KG1 (cell line): Measurements from ENCODE around the gene MS4A10.
"Not testable (repeated sequence)": the region's sequence is repeated elsewhere in the genome, so short reads cannot be mapped to it uniquely, and the experiment has no call there.

Source experiments
- DNase-seq: peaks from one replicate; lab custom pipeline; 2025; lab: John Stamatoyannopoulos, UW

Gene MS4A10

GRCh38 chr11:60785136-60785535, at the start of gene MS4A10:
TSS of gene MS4A10 (plus strand) at chr11:60785333. CDS start at chr11:60790336, 5,003 bp downstream.
- DNase-seq: no peak

GRCh38 chr11:60739114-60739513, 46.0 kb upstream of the MS4A10 start:
- no peak for DNase-seq

GRCh38 chr11:60740573-60740972, 44.6 kb upstream of the MS4A10 start:
- no peak for DNase-seq

- no peak for DNase-seq
Measured at GRCh38 chr11:60741421-60741820, 43.7 kb upstream of the MS4A10 start.

- no peak for DNase-seq
Measured at GRCh38 chr11:60743058-60743457, 42.1 kb upstream of the MS4A10 start.

DNA sequence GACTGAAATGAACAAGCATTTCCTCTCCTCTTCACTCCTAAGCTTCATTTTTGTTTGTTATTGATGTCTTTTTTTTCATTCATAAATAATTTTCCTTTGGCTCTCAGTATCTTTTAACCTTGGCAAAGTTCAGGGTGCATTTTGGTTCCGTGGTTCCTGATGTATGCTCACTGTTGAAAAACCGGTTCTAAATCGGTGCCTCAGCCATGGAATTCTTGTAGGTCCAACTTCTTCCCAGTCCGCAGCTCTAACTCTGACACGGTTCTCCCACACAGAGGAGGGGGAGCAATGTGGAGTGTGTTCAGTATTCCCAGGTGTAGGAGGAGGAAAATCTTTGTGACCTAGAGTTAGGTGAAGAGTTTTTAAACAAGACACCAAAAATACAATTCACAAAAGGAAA, 41.0 kb upstream of the MS4A10 start:
- DNase-seq: no peak

- DNase-seq: no peak
Measured at GRCh38 chr11:60747359-60747873, 37.7 kb upstream of the MS4A10 start.

DNA sequence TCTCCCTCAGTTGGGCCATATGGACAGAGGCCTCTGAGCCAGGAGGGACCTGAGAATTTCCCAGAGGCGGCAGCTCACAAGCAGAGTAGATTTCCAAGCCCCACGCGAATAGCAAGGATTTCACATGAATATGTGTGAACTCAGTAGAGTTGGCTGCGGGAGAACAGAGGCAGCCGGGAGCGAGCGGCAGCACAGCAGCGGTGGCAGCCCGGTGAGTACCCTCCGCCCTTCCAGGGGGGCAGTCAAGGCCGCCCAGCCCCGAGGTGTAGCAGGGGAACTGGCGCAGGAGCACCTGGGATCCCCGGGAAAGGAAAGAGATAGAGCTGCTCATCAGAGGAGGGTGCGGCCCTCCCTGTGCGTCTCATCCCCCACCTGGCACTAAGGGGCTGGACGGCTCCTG, 36.9 kb upstream of the MS4A10 start:
- DNase-seq: no peak

GRCh38 chr11:60748821-60749220, 36.3 kb upstream of the MS4A10 start:
- DNase-seq: no peak

DNA sequence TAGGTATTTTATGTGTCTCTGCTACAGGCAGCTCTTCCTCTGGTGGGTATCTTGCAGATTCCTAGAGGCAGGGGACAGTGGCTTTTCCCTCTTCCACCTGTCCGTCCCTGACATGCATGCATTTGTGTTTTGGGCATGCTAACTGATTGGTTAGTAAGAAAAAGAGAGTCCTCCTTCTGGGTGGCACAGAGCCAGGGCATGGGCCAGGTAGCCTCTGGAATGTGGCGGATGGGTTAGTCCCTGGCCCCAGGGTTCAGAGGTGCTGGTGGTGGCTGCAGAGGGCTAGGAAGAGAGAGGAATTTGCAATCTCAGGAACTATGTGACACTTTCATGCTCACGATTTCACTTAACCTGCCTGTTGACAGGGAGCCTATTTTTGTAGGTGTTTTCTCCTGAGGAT, 34.2 kb upstream of the MS4A10 start:
- no peak for DNase-seq

DNA sequence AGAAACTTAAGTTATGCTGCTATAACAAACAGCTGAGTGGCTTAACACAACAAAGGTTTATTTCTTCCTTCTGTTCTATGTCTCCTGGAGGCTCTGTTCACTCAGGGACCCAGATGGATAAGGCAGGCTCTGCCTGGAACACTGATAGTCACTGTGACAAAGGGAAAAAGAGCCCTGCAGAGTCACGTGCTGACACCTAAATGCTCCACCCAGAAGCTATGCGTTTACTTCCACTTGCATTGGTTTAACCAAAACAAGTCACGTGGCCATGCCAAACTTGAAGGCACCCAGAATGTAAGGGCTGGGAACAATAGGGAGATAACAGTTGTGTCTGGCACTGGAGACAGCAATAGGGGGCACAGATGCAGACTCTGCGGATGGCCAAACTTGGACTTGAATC, 31.8 kb upstream of the MS4A10 start:
- no peak for DNase-seq

DNA sequence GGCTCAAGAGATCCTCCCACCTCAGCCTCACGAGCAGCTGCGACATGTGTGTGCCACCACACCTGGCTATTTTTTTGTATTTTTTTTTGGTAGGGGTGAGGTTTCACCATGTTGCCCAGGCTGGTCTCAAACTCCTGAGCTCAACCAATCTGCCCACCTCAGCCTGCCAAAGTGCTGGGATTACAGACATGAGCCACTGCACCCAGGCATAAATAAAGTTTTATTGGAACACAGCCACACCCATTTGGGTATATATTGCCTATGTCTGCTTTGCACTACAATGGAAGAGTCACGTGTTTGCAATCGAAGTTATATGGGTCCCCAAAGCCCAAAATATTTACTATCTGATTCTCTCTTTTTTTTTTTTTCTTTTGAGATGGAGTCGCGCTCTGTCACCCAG, 30.2 kb upstream of the MS4A10 start:
- DNase-seq: no peak

DNA sequence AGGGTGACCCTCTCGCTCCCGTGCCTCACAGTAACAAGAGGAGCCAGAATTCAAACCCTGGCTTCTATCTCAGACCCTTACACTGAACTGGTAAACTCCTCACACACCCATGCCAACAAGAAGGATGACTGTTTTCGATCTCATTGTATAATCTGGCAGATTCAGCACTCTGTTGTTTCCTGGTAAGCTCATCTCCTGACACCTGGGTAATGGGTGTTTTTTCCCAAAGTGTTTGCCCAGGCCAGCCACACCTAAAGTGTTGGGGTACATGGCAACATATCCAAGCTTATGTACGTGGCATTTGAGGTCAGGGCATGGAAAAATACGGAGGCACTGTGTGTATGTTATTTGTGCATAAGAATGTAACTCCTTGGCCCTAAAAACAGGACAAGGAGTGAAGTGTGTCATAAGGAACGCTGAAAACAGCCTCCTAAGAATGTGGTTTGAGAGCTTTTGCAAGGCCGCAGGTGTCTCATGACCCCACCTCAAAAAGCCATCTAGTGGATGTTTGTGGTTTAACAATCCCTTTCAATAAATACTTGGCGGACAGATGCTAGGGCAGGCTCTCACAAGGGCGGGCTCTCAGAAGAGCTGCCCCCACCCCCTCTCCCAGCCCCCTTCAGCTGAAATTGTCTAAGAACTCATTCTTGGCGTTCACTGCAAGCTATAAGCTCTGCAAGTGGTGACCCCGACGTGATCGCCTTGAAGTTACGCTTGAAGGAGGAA, 28.7 kb upstream of the MS4A10 start, which contains the start of gene MS4A15:
MS4A15 (plus strand) TSS at position 561 of the 726 bp plus-strand sequence. CDS start 6,867 bp downstream, outside the sequence.
- no peak for DNase-seq

- no peak for DNase-seq
Measured at GRCh38 chr11:60757231-60757800, 27.8 kb upstream of the MS4A10 start.

GRCh38 chr11:60758671-60759070, 26.5 kb upstream of the MS4A10 start:
- DNase-seq: not testable (repeated sequence)

GRCh38 chr11:60759438-60760225, 25.5 kb upstream of the MS4A10 start:
- not testable (repeated sequence) for DNase-seq

DNA sequence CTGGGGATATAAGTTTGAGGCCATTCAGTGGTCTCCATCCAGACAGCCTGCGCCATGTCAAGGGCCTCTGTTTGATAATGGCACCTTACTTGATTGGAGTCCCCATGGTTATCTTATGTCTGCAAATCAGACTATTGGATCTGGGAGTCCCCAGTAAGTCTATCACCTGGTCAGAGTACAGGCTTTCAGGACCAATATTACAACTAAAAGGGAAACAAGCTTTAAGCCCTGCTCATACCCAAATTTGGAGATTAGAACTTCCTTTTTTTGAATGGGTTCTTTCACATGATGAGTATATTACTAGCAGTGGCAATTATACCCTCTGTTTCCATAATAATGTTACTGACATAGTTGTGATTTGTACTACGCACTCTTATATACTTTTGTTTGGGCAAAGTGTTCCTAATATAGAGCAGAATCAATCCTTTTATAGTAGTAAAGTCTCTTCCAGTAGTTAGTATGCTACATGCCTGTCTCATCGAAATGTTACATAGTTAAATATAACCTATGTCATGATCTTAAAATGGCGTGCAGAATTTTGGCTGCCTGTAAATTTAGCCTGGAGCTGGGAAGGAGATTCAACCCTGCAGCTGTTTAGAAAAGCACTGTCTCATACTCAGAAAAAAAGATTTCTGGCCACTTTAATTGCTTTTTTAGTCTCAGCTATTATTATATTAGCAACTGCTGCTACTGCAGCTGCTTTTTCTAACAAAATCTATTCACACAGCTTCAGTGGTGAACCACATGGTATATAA, 23.5 kb upstream of the MS4A10 start:
- no peak for DNase-seq

GRCh38 chr11:60762851-60763691, 22.1 kb upstream of the MS4A10 start:
- no peak for DNase-seq

DNA sequence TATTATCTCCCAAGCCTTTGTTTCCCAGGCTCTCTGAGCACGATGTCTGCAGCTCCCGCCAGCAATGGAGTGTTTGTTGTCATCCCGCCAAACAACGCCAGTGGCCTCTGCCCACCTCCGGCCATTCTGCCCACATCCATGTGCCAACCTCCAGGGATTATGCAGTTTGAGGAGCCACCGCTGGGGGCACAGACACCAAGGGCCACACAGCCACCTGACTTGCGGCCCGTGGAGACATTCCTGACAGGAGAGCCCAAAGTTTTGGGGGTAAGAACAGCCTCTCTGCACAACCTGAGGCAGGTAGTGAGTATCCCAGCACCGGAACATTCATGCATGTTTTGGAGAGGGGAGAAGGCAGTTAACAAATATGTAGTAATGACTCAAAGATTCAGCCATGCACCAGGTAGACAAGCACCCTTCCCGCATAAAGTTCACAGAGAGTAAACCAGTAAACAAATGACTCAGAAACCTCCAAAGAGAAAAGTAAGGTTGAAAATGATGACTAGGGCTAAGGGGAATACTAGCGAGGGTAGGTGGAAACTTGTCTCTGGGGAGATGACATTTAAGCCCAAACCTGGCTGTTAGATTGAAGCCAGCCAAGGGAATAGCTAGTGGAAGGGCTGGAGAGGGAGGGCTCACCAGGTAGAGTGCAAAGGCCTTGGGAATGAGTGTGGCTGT, 21.3 kb upstream of the MS4A10 start:
- no peak for DNase-seq

DNA sequence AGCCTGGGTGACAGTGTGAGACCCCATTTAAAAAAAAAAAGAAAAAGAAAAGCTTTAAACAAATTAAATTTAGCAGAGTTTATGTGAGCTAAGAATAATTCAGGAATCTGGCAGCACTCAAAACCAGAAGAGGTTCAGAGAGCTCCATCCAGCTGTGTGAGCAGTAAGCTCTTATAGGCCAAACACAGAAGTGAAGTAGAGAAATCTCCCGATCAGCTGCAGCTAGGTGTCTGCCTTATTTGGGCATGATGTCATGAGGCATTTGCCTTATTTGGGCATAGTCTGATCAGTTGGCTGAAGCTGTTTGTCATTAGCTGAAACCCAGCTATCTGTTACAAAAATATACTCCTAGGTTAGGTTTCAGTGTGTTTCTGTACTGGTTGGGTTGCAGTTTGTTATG, 20.3 kb upstream of the MS4A10 start:
- no peak for DNase-seq
